ENCODE results near the gene CBX7. TPM values are rescaled to one million over a fixed set of nuclear protein-coding genes. Genes with fewer than 3 reads are reported as not detected.

CBX7 gene
- total RNA-seq, 2 donors from 2014 or later = 4.9 to 11.1 TPM

DNA sequence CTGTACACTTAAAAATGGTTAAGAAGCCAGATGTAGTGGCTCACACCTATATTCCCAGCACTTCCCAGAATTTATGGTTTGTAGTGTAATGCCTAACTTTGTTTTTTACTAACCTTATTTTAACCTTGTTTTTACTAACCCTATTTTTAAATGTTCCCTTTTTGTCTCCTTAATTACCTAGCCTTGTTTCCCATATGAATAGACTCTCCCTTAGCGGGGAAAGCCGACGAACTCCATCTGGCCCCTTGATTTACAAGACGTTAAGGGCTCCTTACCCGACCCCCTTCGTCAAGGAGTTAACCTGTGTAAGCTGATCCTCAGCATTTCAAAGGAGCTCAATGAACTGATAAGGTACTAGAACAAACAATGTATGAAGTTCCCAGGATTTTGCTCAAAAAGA, 38.4 kb downstream of the CBX7 start:
- Mint-ChIP-seq H3K4me3 (no peak overlapping the region), H3K4me1 (ENCODE audit: low read depth in 2 of 2) (peaks cover 43 to 48% of the 10 kb centered on the region in 2 donors), H3K36me3 (no peaks in the 10 kb centered on the region), H3K27ac (peak overlapping the region; percentile 60 to 93), H3K9me3 (no peaks in the 10 kb centered on the region), H3K27me3 (no peaks in the 10 kb centered on the region)
- ATAC-seq = no peak
- DNase-seq (ENCODE audit: low spot score) = no peak

DNA sequence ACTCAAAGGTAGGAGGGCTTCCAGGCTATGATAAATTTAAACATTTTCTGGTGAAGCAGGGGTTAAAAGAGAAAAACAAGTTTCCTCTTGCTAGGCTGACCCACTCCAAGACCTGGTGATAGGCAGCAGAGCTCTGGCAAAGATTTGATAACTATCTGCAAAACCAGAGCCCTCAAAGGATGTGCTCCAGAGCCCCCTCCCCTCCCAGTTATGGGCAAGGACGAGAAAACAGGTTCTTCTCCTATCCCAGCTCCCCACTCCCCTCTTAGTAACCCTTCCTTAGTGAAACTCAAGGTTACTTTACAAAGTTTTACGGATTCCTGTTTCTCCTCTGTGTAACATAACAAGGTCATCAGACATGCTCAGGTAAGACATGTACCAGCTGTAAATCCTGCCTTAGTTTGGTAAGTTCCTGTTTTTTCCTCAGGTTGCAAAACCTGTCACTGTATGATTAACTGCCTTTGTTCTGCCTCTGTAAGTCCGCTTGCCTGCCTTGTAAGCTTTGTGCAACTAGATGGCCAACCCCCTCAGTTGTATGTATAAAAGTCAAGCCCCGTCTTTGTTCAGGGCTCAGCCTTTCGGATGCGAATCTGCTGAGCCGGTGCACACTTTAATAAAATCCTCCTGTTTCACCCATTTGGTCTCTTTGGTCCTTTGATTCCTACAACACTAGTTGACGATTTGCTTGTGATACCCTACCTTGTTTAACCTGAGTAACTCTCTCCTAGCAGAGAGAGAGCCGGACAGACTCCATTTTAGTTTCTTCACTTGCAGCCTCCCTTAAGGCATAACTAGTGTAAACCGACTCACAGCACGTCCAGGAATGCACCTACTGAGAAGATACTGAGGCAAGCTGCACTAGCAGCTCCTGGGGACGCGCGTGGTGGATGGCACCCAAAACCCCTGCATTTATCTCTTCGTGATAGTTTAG, 41.6 kb downstream of the CBX7 start:
- H3K4me1 Mint-ChIP-seq (ENCODE audit: low read depth in 2 of 2) = peaks cover 23 to 27% of the 10 kb centered on the region in 2 donors
- H3K27me3 Mint-ChIP-seq = no peaks in the 10 kb centered on the region
- H3K9me3 Mint-ChIP-seq = no peaks in the 10 kb centered on the region
- H3K27ac Mint-ChIP-seq = peak overlapping the region in 1 of 2 donors; percentile 47
- H3K4me3 Mint-ChIP-seq = no peak overlapping the region
- ATAC-seq = no peak
- no peaks in the 10 kb centered on the region for H3K36me3 Mint-ChIP-seq
- no peak for DNase-seq (ENCODE audit: low spot score)

- H3K9me3 Mint-ChIP-seq = no peaks in the 10 kb centered on the region
- no peak overlapping the region for H3K4me3 Mint-ChIP-seq
- H3K27ac Mint-ChIP-seq = peak overlapping the region in 1 of 2 donors; percentile 67
- ATAC-seq (no peak), DNase-seq (ENCODE audit: low spot score) (no peak)
- H3K4me1 Mint-ChIP-seq (ENCODE audit: low read depth in 2 of 2) = peaks cover 9 to 16% of the 10 kb centered on the region in 2 donors
- no peaks in the 10 kb centered on the region for H3K27me3 Mint-ChIP-seq
- no peaks in the 10 kb centered on the region for H3K36me3 Mint-ChIP-seq
Measured at GRCh38 chr22:39109361-39109760, 43.1 kb downstream of the CBX7 start.

GRCh38 chr22:39108487-39108886, 44.0 kb downstream of the CBX7 start:
- Mint-ChIP-seq H3K9me3 (no peaks in the 10 kb centered on the region), H3K4me1 (ENCODE audit: low read depth in 2 of 2) (peaks cover 2 to 12% of the 10 kb centered on the region in 2 donors), H3K4me3 (no peak overlapping the region), H3K27ac (peak overlapping the region in 1 of 2 donors; percentile 67), H3K36me3 (no peaks in the 10 kb centered on the region), H3K27me3 (no peaks in the 10 kb centered on the region)
- ATAC-seq = no peak
- DNase-seq (ENCODE audit: low spot score) = no peak

- H3K27ac Mint-ChIP-seq = no peak overlapping the region
- no peak overlapping the region for H3K4me3 Mint-ChIP-seq
- peaks cover 6 to 20% of the 10 kb centered on the region in 2 donors for H3K4me1 Mint-ChIP-seq (ENCODE audit: low read depth in 2 of 2)
- DNase-seq (ENCODE audit: low spot score) (no peak), ATAC-seq (no peak)
- no peaks in the 10 kb centered on the region for H3K27me3 Mint-ChIP-seq
- H3K36me3 Mint-ChIP-seq = no peaks in the 10 kb centered on the region
- H3K9me3 Mint-ChIP-seq = no peaks in the 10 kb centered on the region
Measured at GRCh38 chr22:39106326-39106725, 46.2 kb downstream of the CBX7 start.

DNA sequence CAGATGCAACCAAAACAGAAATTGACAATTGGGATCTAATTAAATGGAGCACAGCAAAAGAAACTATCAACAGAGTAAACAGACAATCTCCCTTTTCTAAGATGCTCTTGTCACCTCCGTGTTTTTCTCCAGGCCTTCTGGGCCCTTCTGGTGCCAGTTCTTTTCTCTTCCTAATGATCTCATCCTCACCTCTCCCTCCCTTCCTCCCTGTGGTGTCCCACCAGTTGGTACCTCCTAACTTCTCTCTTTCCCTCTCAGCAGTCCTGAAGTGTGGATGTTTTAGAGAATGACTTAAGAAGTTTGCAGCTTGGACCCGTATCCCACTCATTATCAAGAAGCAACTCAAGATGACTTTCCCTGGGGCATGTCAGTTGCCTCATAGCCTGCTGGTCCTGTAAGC, 49.0 kb downstream of the CBX7 start:
- Mint-ChIP-seq H3K36me3 (no peaks in the 10 kb centered on the region), H3K4me1 (ENCODE audit: low read depth in 2 of 2) (peaks cover 30 to 38% of the 10 kb centered on the region in 2 donors), H3K27me3 (no peaks in the 10 kb centered on the region), H3K27ac (peak overlapping the region in 1 of 2 donors; percentile 26), H3K4me3 (no peak overlapping the region), H3K9me3 (no peaks in the 10 kb centered on the region)
- no peak for DNase-seq (ENCODE audit: low spot score)
- ATAC-seq = no peak

DNA sequence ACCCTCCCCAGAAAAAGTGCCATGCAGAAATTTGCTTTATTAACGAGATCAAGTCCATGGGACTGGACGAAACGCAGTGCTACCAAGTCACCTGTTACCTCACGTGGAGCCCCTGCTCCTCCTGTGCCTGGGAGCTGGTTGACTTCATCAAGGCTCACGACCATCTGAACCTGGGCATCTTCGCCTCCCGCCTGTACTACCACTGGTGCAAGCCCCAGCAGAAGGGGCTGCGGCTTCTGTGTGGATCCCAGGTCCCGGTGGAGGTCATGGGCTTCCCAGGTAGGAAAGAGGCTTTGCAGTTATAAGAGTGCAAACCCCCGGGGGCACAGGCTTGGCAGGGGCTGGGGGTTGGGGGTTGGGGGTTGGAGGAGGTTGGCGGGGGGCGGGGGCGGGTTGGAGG, 51.3 kb downstream of the CBX7 start:
- H3K9me3 Mint-ChIP-seq = no peaks in the 10 kb centered on the region
- peaks cover 49 to 54% of the 10 kb centered on the region in 2 donors for H3K4me1 Mint-ChIP-seq (ENCODE audit: low read depth in 2 of 2)
- H3K36me3 Mint-ChIP-seq = no peaks in the 10 kb centered on the region
- DNase-seq (ENCODE audit: low spot score) = no peak
- H3K27ac Mint-ChIP-seq = peak overlapping the region; percentile 95 to 98
- no peaks in the 10 kb centered on the region for H3K27me3 Mint-ChIP-seq
- H3K4me3 Mint-ChIP-seq = no peak overlapping the region
- ATAC-seq = no peak

- no peak for DNase-seq (ENCODE audit: low spot score)
- ATAC-seq = no peak
- H3K27me3 Mint-ChIP-seq = no peaks in the 10 kb centered on the region
- peak overlapping the region; percentile 83 for H3K4me3 Mint-ChIP-seq
- H3K4me1 Mint-ChIP-seq (ENCODE audit: low read depth in 2 of 2) = peaks cover 70 to 74% of the 10 kb centered on the region in 2 donors
- no peaks in the 10 kb centered on the region for H3K36me3 Mint-ChIP-seq
- peak overlapping the region; percentile 95 to 98 for H3K27ac Mint-ChIP-seq
- no peaks in the 10 kb centered on the region for H3K9me3 Mint-ChIP-seq
Measured at GRCh38 chr22:39098576-39098975, 53.9 kb downstream of the CBX7 start.

GRCh38 chr22:39098026-39098425, 54.5 kb downstream of the CBX7 start:
- Mint-ChIP-seq H3K36me3 (no peaks in the 10 kb centered on the region), H3K4me3 (peak overlapping the region; percentile 83), H3K27ac (peak overlapping the region; percentile 95 to 98), H3K4me1 (ENCODE audit: low read depth in 2 of 2) (peaks cover 67 to 74% of the 10 kb centered on the region in 2 donors), H3K27me3 (no peaks in the 10 kb centered on the region), H3K9me3 (no peaks in the 10 kb centered on the region)
- ATAC-seq = no peak
- no peak for DNase-seq (ENCODE audit: low spot score)

DNA sequence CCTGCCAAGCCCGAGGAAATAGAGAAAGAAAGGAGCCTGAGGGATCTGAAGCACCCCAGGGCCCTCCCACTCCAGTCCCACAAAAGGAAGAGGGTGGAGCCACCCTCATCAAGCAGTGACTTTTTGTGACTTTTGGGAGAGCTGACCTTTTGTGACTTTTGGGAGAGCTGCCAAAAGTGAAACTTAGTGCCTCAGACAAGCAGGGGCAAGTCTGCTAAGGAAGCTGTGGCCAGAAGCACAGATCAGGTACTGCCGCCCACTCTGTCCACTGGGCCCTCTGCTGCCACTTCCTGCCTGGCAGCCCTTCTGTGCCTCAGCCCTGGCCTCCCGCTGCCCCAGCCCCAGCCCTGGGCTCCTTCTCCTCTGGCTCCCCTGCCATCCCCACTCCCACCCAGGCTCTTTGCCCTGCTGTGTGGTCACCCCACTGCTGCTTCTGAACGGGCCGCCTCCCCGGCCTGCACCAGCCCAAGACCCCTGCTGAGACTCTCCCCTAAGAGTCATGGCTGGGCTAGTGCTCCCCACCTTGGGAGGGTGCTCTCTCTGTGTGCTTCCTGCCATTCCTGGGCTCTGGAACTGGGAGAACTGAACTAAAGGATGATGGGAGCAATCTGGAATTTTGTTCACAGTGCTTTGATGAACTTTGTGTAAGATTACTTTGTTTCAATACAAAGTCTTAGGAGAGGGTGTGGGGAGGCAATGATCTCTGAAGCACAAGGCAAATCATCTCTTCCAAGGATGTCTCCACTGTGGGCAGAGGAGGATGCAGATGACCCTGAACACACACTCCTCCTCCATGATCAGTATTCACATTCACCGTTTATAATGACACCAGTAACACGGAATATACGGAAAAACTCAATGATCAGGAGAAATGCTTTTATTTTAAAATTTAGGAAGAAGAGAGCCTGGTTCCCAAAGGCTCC, 55.1 kb downstream of the CBX7 start, which contains the start of gene APOBEC3H:
Gene APOBEC3H, plus strand, starts transcription at position 147 of the 923 bp plus-strand sequence. CDS start 3,035 bp downstream, outside the sequence.
- no peaks in the 10 kb centered on the region for H3K27me3 Mint-ChIP-seq
- H3K36me3 Mint-ChIP-seq = no peaks in the 10 kb centered on the region
- peak; percentile 78 for DNase-seq (ENCODE audit: low spot score)
- H3K4me1 Mint-ChIP-seq (ENCODE audit: low read depth in 2 of 2) = peaks cover 74 to 78% of the 10 kb centered on the region in 2 donors
- peak; percentile 45 to 72 for ATAC-seq
- no peaks in the 10 kb centered on the region for H3K9me3 Mint-ChIP-seq
- H3K4me3 Mint-ChIP-seq = peak within 1 kb of the TSS; percentile 83
- H3K27ac Mint-ChIP-seq = peak within 1 kb of the TSS; percentile 95 to 98

DNA sequence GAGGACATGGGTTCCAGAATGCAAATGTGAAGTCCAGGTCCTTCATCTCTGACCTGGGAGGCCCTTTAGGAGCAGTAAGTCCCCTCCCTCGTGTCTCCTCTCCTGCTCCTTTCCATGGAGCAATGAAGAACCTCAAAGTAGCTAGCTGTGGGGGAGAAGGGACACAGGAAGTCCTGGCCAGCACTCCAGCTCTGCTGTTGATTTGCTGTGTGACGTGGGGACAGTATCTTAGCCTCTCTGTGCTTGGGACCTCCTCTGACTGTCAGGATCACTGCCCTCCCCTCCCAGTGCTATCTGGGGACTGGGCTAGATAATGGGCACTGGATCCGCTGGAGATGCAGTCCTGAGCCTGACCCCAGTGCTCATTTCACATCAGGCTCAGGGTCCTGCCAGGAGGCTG, 56.5 kb downstream of the CBX7 start:
- Mint-ChIP-seq H3K4me3 (peak overlapping the region; percentile 70), H3K9me3 (no peaks in the 10 kb centered on the region), H3K27me3 (no peaks in the 10 kb centered on the region), H3K36me3 (no peaks in the 10 kb centered on the region), H3K27ac (peak overlapping the region; percentile 95 to 98), H3K4me1 (ENCODE audit: low read depth in 2 of 2) (peaks cover 84 to 85% of the 10 kb centered on the region in 2 donors)
- DNase-seq (ENCODE audit: low spot score) (no peak), ATAC-seq (no peak)

GRCh38 chr22:39094717-39095389, 57.6 kb downstream of the CBX7 start:
- Mint-ChIP-seq H3K4me3 (peak overlapping the region; percentile 70), H3K36me3 (no peaks in the 10 kb centered on the region), H3K4me1 (ENCODE audit: low read depth in 2 of 2) (peaks cover 85 to 86% of the 10 kb centered on the region in 2 donors), H3K9me3 (no peaks in the 10 kb centered on the region), H3K27ac (peak overlapping the region; percentile 95 to 98), H3K27me3 (no peaks in the 10 kb centered on the region)
- ATAC-seq (no peak), DNase-seq (ENCODE audit: low spot score) (no peak)

Data from natural killer cell treated with Interleukin-12 subunit alpha and Interleukin-12 subunit beta and Interleukin-15 and Interleukin-18, amount 100 ng/mL, for 72 hours (primary cell).